HEK293T (cell line): ENCODE results near the gene IFNA2.

Experiments used
- CTCF ChIA-PET: fragments of 350-600 bp; formaldehyde crosslinking; extraction: SDS; loops from one replicate; lab custom pipeline; 2021; ENCODE audit warnings: antibody characterized with exemption, inconsistent platforms; lab: Yijun Ruan, JAX
- POLR2A ChIA-PET: fragments of 350-600 bp; formaldehyde crosslinking; extraction: SDS; loops from one replicate; lab custom pipeline; 2020; ENCODE audit warnings: antibody characterized with exemption, inconsistent platforms; lab: Yijun Ruan, JAX
- DNase-seq: peaks from one replicate; pipeline ENCODE4 v3.0.0; 2012; ENCODE audit warnings: mixed read lengths; ENCODE audit errors: extremely low spot score
- ARNT ChIP-seq: fragments of 450-650 bp; IDR thresholded peaks from 2 replicates; pipeline ENCODE4 v1.6.1; 2017; ENCODE audit warnings: mild to moderate bottlenecking
- BHLHE40 ChIP-seq: fragments of 450-650 bp; IDR thresholded peaks from 2 replicates; pipeline ENCODE4 v1.6.1; 2016; ENCODE audit warnings: mild to moderate bottlenecking, moderate library complexity, borderline replicate concordance
- CTBP1 ChIP-seq: fragments of 450-650 bp; IDR thresholded peaks from 2 replicates; pipeline ENCODE4 v1.6.1; 2016; ENCODE audit warnings: borderline replicate concordance
- ELF4 ChIP-seq: fragments of 450-650 bp; IDR thresholded peaks from 2 replicates; pipeline ENCODE4 v1.6.1; 2017; ENCODE audit warnings: antibody characterized with exemption
- FOXA1 ChIP-seq: fragments of 450-650 bp; IDR thresholded peaks from 2 replicates; pipeline ENCODE4 v1.6.1; 2016; ENCODE audit warnings: mild to moderate bottlenecking
- FOXK2 ChIP-seq: fragments of 450-650 bp; IDR thresholded peaks from 2 replicates; pipeline ENCODE4 v1.6.1; 2016; ENCODE audit warnings: mild to moderate bottlenecking
- FOXM1 ChIP-seq: fragments of 450-650 bp; IDR thresholded peaks from 2 replicates; pipeline ENCODE4 v1.6.1; 2017; ENCODE audit warnings: mild to moderate bottlenecking, borderline replicate concordance
- HDGF ChIP-seq: fragments of 450-650 bp; IDR thresholded peaks from 2 replicates; pipeline ENCODE4 v1.6.1; 2017; ENCODE audit warnings: antibody characterized with exemption, borderline replicate concordance
- L3MBTL2 ChIP-seq: fragments of 450-650 bp; conservative IDR thresholded peaks from 2 replicates; pipeline ENCODE4 v1.6.1; 2016; ENCODE audit warnings: mild to moderate bottlenecking
- LEF1 ChIP-seq: fragments of 450-650 bp; IDR thresholded peaks from 2 replicates; pipeline ENCODE4 v1.6.1; 2017; ENCODE audit warnings: mild to moderate bottlenecking, borderline replicate concordance
- NFRKB ChIP-seq: fragments of 450-650 bp; IDR thresholded peaks from 2 replicates; pipeline ENCODE4 v1.6.1; 2016; ENCODE audit warnings: mild to moderate bottlenecking, moderate library complexity
- PKNOX1 ChIP-seq: fragments of 450-650 bp; IDR thresholded peaks from 2 replicates; pipeline ENCODE4 v1.6.1; 2016
- SP1 ChIP-seq: fragments of 450-650 bp; IDR thresholded peaks from 2 replicates; pipeline ENCODE4 v1.6.1; 2017
- SUZ12 ChIP-seq: fragments of 450-650 bp; IDR thresholded peaks from 2 replicates; pipeline ENCODE4 v1.6.1; 2016; ENCODE audit warnings: mild to moderate bottlenecking
- TARDBP ChIP-seq: fragments of 450-650 bp; IDR thresholded peaks from 2 replicates; pipeline ENCODE4 v1.6.1; 2016
- ZNF384 ChIP-seq: fragments of 450-650 bp; IDR thresholded peaks from 2 replicates; pipeline ENCODE4 v1.6.1; 2016

IFNA2 gene

GRCh38 chr9:21350787-21351186 is 34.4 kb downstream of the IFNA2 start, which contains the start of gene IFNA6:
Gene IFNA6, minus strand, starts transcription at chr9:21350887. Its CDS starts 0 bp downstream, at chr9:21350887.
- CTCF ChIA-PET = no interaction called here
- TF ChIP-seq NFRKB (no peak), FOXM1 (no peak), ARNT (no peak), SUZ12 (no peak), BHLHE40 (no peak), TARDBP (no peak), FOXK2 (no peak), FOXA1 (no peak), ELF4 (no peak), ZNF384 (no peak), LEF1 (no peak), PKNOX1 (no peak), CTBP1 (no peak), SP1 (no peak), HDGF (no peak), L3MBTL2 (no peak)
- POLR2A ChIA-PET = no interaction called here
- DNase-seq = no peak

- DNase-seq = no peak
- CTCF ChIA-PET = no interaction called here
- POLR2A ChIA-PET = no interaction called here
- TF ChIP-seq SUZ12 = no peak
- no peak for TF ChIP-seq PKNOX1
Observed at GRCh38 chr9:21348430-21348970, 36.7 kb downstream of the IFNA2 start.

- DNase-seq = no peak
- TF ChIP-seq PKNOX1 (no peak), FOXM1 (no peak), CTBP1 (no peak), SUZ12 (no peak)
- ChIA-PET CTCF (no interaction called here), POLR2A (no interaction called here)
Observed at GRCh38 chr9:21340735-21341134, 44.5 kb downstream of the IFNA2 start.

GRCh38 chr9:21336457-21336856 is 48.7 kb downstream of the IFNA2 start:
- ChIA-PET POLR2A (no interaction called here), CTCF (no interaction called here)
- no peak for DNase-seq
- TF ChIP-seq FOXM1 (no peak), SUZ12 (no peak), LEF1 (no peak), FOXA1 (no peak), PKNOX1 (no peak), TARDBP (no peak)

- POLR2A ChIA-PET = interaction anchor here (0.7 to 1.2 kb wide), 4 partner anchors 12 to 71 kb away, joined by 3 read pairs; no protein-coding TSS in a partner anchor
- DNase-seq = peak; percentile 96
- no peak for TF ChIP-seq BHLHE40
- TF ChIP-seq TARDBP = no peak
- TF ChIP-seq ZNF384 = no peak
- TF ChIP-seq FOXK2 = no peak
- TF ChIP-seq ARNT = no peak
- peak; percentile 63 for TF ChIP-seq L3MBTL2
- TF ChIP-seq ELF4 = peak; percentile 50; the same call in 1 of the 2 replicates
- CTCF ChIA-PET = interaction anchor here (1.0 to 1.1 kb wide), 2 partner anchors 68 to 82 kb away, joined by 4 read pairs; no protein-coding TSS in a partner anchor
Observed at GRCh38 chr9:21334701-21335632, 50.2 kb downstream of the IFNA2 start, which contains the start of gene KLHL9. Gene KLHL9, minus strand, starts transcription at chr9:21335404. Its CDS starts 545 bp downstream, at chr9:21334859.
